Muscle of leg (tissue), 11 donors: ENCODE results near the gene MRPL49. TPM values are rescaled to one million over a fixed set of nuclear protein-coding genes. Genes with fewer than 3 reads are reported as not detected.

Experiments
- DNase-seq: peaks from one replicate; pipeline ENCODE4 v3.0.0; 2013
- H3K27ac ChIP-seq: one replicate; pipeline ENCODE4 v1.5.1; 2013; ENCODE audit warnings: mild to moderate bottlenecking, low read length, control low read depth
- H3K27me3 ChIP-seq: one replicate; pipeline ENCODE4 v1.6.1; 2013; ENCODE audit warnings: low read length; ENCODE audit not compliant: control insufficient read depth, insufficient read depth
- H3K36me3 ChIP-seq: one replicate; pipeline ENCODE4 v1.6.1; 2013; ENCODE audit warnings: low read length; ENCODE audit not compliant: control insufficient read depth, insufficient read depth
- H3K4me1 ChIP-seq: one replicate; pipeline ENCODE4 v1.6.1; 2013; ENCODE audit warnings: low read length; ENCODE audit not compliant: control insufficient read depth, insufficient read depth
- H3K4me3 ChIP-seq: one replicate; pipeline ENCODE4 v1.5.1; 2013; ENCODE audit warnings: low read length, control low read depth
- H3K9me3 ChIP-seq: replicated peaks from 2 replicates; pipeline ENCODE4 v1.6.1; 2013; ENCODE audit warnings: low read depth, low read length; ENCODE audit not compliant: control insufficient read depth
- WGBS: methylation state at CpG from one replicate; pipeline ENCODE4 v1.1.5; 2013; ENCODE audit warnings: missing lambda C conversion rate; ENCODE audit not compliant: insufficient coverage; 5-methylcytosine and 5-hydroxymethylcytosine counted together
- polyA plus RNA-seq, 8 donors: library from polyadenylated mRNA; unstranded; fragments of 120-200 nt; gene quantifications; one replicate each; pipeline versions ENCODE4 v1.2.1 to v1.2.3, GENCODE V29; 2013; ENCODE audit warnings: inconsistent platforms in 1 of 8, low replicate concordance in 1 of 8; ENCODE audit not compliant: insufficient read length in 8 of 8, insufficient read depth in 1 of 8
- total RNA-seq: library from RNA; stranded (reverse); fragments of 120-200 nt; gene quantifications from one replicate; pipeline ENCODE4 v1.2.4, GENCODE V29; 2013

MRPL49 gene
- total and polyA plus RNA-seq, 9 donors: 19.5 to 31.1 (median 25.7) TPM

- no peaks in the 10 kb centered on the region for H3K9me3 ChIP-seq
- peak overlapping the region; percentile 82 for H3K4me3 ChIP-seq
- peak; percentile 38 for DNase-seq
- H3K36me3 ChIP-seq: peaks cover 50% of the 10 kb centered on the region
- no peaks in the 10 kb centered on the region for H3K27me3 ChIP-seq
- H3K4me1 ChIP-seq: peaks cover 32% of the 10 kb centered on the region
- H3K27ac ChIP-seq: peak overlapping the region; percentile 97
- WGBS: 49% methylated on average over 10 of the region's 18 CpGs
Measured at GRCh38 chr11:65132988-65133700, 11.0 kb downstream of the MRPL49 start.

GRCh38 chr11:65133724-65134123 lies 11.6 kb downstream of the MRPL49 start:
- Histone ChIP-seq H3K4me1 (peaks cover 32% of the 10 kb centered on the region), H3K4me3 (peak overlapping the region; percentile 82), H3K27ac (peak overlapping the region; percentile 97), H3K36me3 (peaks cover 45% of the 10 kb centered on the region), H3K27me3 (no peaks in the 10 kb centered on the region), H3K9me3 (no peaks in the 10 kb centered on the region)
- WGBS: 0% methylated on average over 15 of the region's 20 CpGs
- peak; percentile 94 for DNase-seq

- no peaks in the 10 kb centered on the region for H3K9me3 ChIP-seq
- H3K4me1 ChIP-seq: peaks cover 32% of the 10 kb centered on the region
- peaks cover 38% of the 10 kb centered on the region for H3K36me3 ChIP-seq
- 0% methylated on average over 47 of the region's 60 CpGs for WGBS
- peak within 1 kb of the TSS; percentile 82 for H3K4me3 ChIP-seq
- H3K27me3 ChIP-seq: no peaks in the 10 kb centered on the region
- H3K27ac ChIP-seq: peak within 1 kb of the TSS; percentile 97
- peak; percentile 96 for DNase-seq
Measured at GRCh38 chr11:65134240-65134951, 12.3 kb downstream of the MRPL49 start, which contains the start of gene SYVN1. TSS of gene SYVN1 (minus strand) at chr11:65134519. CDS start at chr11:65133601, 918 bp downstream.

- no peaks in the 10 kb centered on the region for H3K27me3 ChIP-seq
- H3K9me3 ChIP-seq: no peaks in the 10 kb centered on the region
- H3K36me3 ChIP-seq: peaks cover 31% of the 10 kb centered on the region
- H3K4me3 ChIP-seq: peak overlapping the region; percentile 82
- 1% methylated on average over 20 of the region's 24 CpGs for WGBS
- peak; percentile 98 for DNase-seq
- H3K27ac ChIP-seq: peak overlapping the region; percentile 97
- H3K4me1 ChIP-seq: peaks cover 32% of the 10 kb centered on the region
Measured at GRCh38 chr11:65134952-65135632, 13.0 kb downstream of the MRPL49 start.

GRCh38 chr11:65135633-65136145 lies 13.6 kb downstream of the MRPL49 start:
- Histone ChIP-seq H3K9me3 (no peaks in the 10 kb centered on the region), H3K36me3 (peaks cover 25% of the 10 kb centered on the region), H3K27ac (peak overlapping the region; percentile 97), H3K4me3 (peak overlapping the region; percentile 82), H3K4me1 (peaks cover 32% of the 10 kb centered on the region), H3K27me3 (no peaks in the 10 kb centered on the region)
- WGBS: 42% methylated on average over 8 of the region's 11 CpGs
- DNase-seq: peak; percentile 17

GRCh38 chr11:65136515-65137096 lies 14.5 kb downstream of the MRPL49 start:
- Histone ChIP-seq H3K27me3 (peaks cover 3% of the 10 kb centered on the region), H3K36me3 (peaks cover 16% of the 10 kb centered on the region), H3K27ac (no peak overlapping the region), H3K4me1 (peaks cover 32% of the 10 kb centered on the region), H3K9me3 (no peaks in the 10 kb centered on the region), H3K4me3 (no peak overlapping the region)
- WGBS: 82% methylated on average over 15 of the region's 15 CpGs
- peak; percentile 4 for DNase-seq

GRCh38 chr11:65141896-65142494 lies 19.9 kb downstream of the MRPL49 start:
- Histone ChIP-seq H3K4me1 (no peaks in the 10 kb centered on the region), H3K27ac (no peak overlapping the region), H3K27me3 (peaks cover 5% of the 10 kb centered on the region), H3K36me3 (no peaks in the 10 kb centered on the region), H3K4me3 (no peak overlapping the region), H3K9me3 (no peaks in the 10 kb centered on the region)
- no peak for DNase-seq
- 92% methylated on average over 5 of the region's 7 CpGs for WGBS

GRCh38 chr11:65147352-65148075 lies 25.4 kb downstream of the MRPL49 start:
- Histone ChIP-seq H3K27me3 (no peaks in the 10 kb centered on the region), H3K4me1 (peaks cover 14% of the 10 kb centered on the region), H3K36me3 (no peaks in the 10 kb centered on the region), H3K9me3 (peaks cover 4% of the 10 kb centered on the region), H3K4me3 (no peak overlapping the region), H3K27ac (no peak overlapping the region)
- WGBS: no CpG with 5 or more reads among the region's 2 CpGs
- DNase-seq: no peak

- no peak overlapping the region for H3K4me3 ChIP-seq
- no peaks in the 10 kb centered on the region for H3K36me3 ChIP-seq
- peaks cover 2% of the 10 kb centered on the region for H3K27me3 ChIP-seq
- peaks cover 4% of the 10 kb centered on the region for H3K9me3 ChIP-seq
- DNase-seq: no peak
- H3K4me1 ChIP-seq: peaks cover 14% of the 10 kb centered on the region
- no peak overlapping the region for H3K27ac ChIP-seq
- 77% methylated on average over 2 of the region's 5 CpGs for WGBS
Measured at GRCh38 chr11:65148657-65149056, 26.5 kb downstream of the MRPL49 start.
